PC-3 (cell line): ENCODE results near the gene TCF7. TPM values are rescaled to one million over a fixed set of nuclear protein-coding genes. Genes with fewer than 3 reads are reported as not detected.

Experiments
- ATAC-seq: fragments of 200-7000 bp; cut with Tn5 transposase; 2 replicates; pipeline ENCODE4 v1.9.1; 2020; ENCODE audit warnings: mild to moderate bottlenecking, moderate library complexity
- BruUV-seq: library from RNA; stranded (reverse); fragments of 400-500 nt; replicated peaks from 2 replicates; lab custom pipeline; 2021; lab: Mats Ljungman, UMichigan
- CTCF ChIA-PET: fragments of 300-600 bp; sonication (Branson Sonifier 250); formaldehyde crosslinking; loops from one replicate; lab custom pipeline; 2022; ENCODE audit warnings: antibody characterized with exemption; lab: Charles Lee
- POLR2A ChIA-PET: fragments of 300-600 bp; sonication (Branson Sonifier 250); formaldehyde crosslinking; loops from one replicate; lab custom pipeline; 2022; ENCODE audit warnings: antibody characterized with exemption; ENCODE audit not compliant: unreplicated experiment; lab: Charles Lee
- DNase-seq: peaks from one replicate; pipeline ENCODE4 v3.0.0-alpha.2; 2015
- H2AFZ ChIP-seq: fragments of 300-600 bp; sonication (generic); 2 replicates; pipeline ENCODE4 v1.6.0; 2016; ENCODE audit warnings: antibody characterized with exemption, low read length
- H3F3A ChIP-seq: fragments of 300-600 bp; sonication (generic); one replicate; pipeline ENCODE4 v1.6.0; 2017; ENCODE audit warnings: antibody characterized with exemption, low read length, control low read depth, mild to moderate bottlenecking; ENCODE audit not compliant: unreplicated experiment
- H3K27ac ChIP-seq: fragments of 300-600 bp; sonication (generic); 2 replicates; pipeline ENCODE4 v1.5.1; 2016; ENCODE audit warnings: mild to moderate bottlenecking, low read length
- H3K27me3 ChIP-seq: fragments of 300-600 bp; sonication (generic); 2 replicates; pipeline ENCODE4 v1.6.1; 2016; ENCODE audit warnings: low read length, mixed read lengths
- H3K36me3 ChIP-seq: fragments of 300-600 bp; sonication (generic); 2 replicates; pipeline ENCODE4 v1.6.1; 2016; ENCODE audit warnings: low read depth, mixed run types, low read length, mixed read lengths
- H3K4me1 ChIP-seq: fragments of 300-600 bp; sonication (generic); 2 replicates; pipeline ENCODE4 v1.5.1; 2016; ENCODE audit warnings: low read length; ENCODE audit not compliant: insufficient read depth
- H3K4me2 ChIP-seq: fragments of 300-600 bp; sonication (generic); 2 replicates; pipeline ENCODE4 v1.6.0; 2016; ENCODE audit warnings: low read length
- H3K4me3 ChIP-seq: fragments of 300-600 bp; sonication (generic); 2 replicates; pipeline ENCODE4 v1.5.1; 2016; ENCODE audit warnings: mild to moderate bottlenecking, low read length, mixed read lengths
- H3K79me2 ChIP-seq: fragments of 300-600 bp; sonication (generic); 2 replicates; pipeline ENCODE4 v1.6.1; 2017; ENCODE audit warnings: low read length, mixed read lengths
- H3K9ac ChIP-seq: fragments of 300-600 bp; sonication (generic); 2 replicates; pipeline ENCODE4 v1.6.0; 2016; ENCODE audit warnings: mild to moderate bottlenecking, low read length
- H3K9me2 ChIP-seq: fragments of 300-600 bp; sonication (generic); replicated peaks from 2 replicates; pipeline ENCODE4 v1.6.1; 2016; ENCODE audit warnings: mixed run types, low read length, mixed read lengths
- H3K9me3 ChIP-seq: fragments of 300-600 bp; sonication (generic); 2 replicates; pipeline ENCODE4 v1.6.1; 2016; ENCODE audit warnings: low read length, mixed read lengths
- H4K20me1 ChIP-seq: fragments of 300-600 bp; sonication (generic); 2 replicates; pipeline ENCODE4 v1.6.1; 2016; ENCODE audit warnings: low read length, mixed read lengths
- CTCF ChIP-seq: fragments of 300-600 bp; sonication (generic); conservative IDR thresholded peaks from 2 replicates; pipeline ENCODE4 v1.5.1; 2017; ENCODE audit warnings: antibody characterized with exemption, low read depth, mild to moderate bottlenecking, low read length
- EZH2 ChIP-seq: fragments of 300-600 bp; sonication (generic); IDR thresholded peaks from one replicate; pipeline ENCODE4 v1.6.1; 2017; ENCODE audit warnings: antibody characterized with exemption, mild to moderate bottlenecking, low read length; ENCODE audit not compliant: unreplicated experiment
- EZH2phosphoT487 ChIP-seq: fragments of 300-600 bp; sonication (generic); IDR thresholded peaks from 2 replicates; pipeline ENCODE4 v1.6.1; 2018; ENCODE audit warnings: mild to moderate bottlenecking, antibody characterized with exemption, low read length, borderline replicate concordance
- intact Hi-C: fragments of 100-400 bp; cut with micrococcal nuclease; formaldehyde crosslinking; loops from 2 replicates; pipeline ENCODE4 v1.9.0; 2023
- total RNA-seq: library from RNA; depleted of rRNA; stranded (reverse); fragments of >200 nt; gene quantifications from 2 replicates; pipeline ENCODE4 v1.2.3, GENCODE V29; 2014

The TCF7 gene
- total RNA-seq, 1 experiment from 2014 or later: 3.9 TPM

GRCh38 chr5:134174841-134175839, 60.7 kb downstream of the TCF7 start:
- Histone ChIP-seq H3K9me2 (no peaks in the 10 kb centered on the region), H4K20me1 (peaks cover 46% of the 10 kb centered on the region), H3K27me3 (no peaks in the 10 kb centered on the region), H3K4me2 (peak overlapping the region; percentile 89), H3K27ac (peak overlapping the region; percentile 9), H3K4me3 (peak overlapping the region; percentile 94), H3K36me3 (peaks cover 29% of the 10 kb centered on the region), H3K9me3 (no peaks in the 10 kb centered on the region), H3K9ac (peak overlapping the region; percentile 100), H3F3A (no peaks in the 10 kb centered on the region), H2AFZ (no peak overlapping the region), H3K79me2 (peaks cover 68% of the 10 kb centered on the region), H3K4me1 (peaks cover 16% of the 10 kb centered on the region)
- ATAC-seq (peak; percentile 17; the same call in 1 of the 2 replicates), DNase-seq (peak; percentile 51)
- no TSS peak for BruUV-seq
- POLR2A ChIA-PET: no interaction called here
- intact Hi-C loops: no loop called here
- CTCF ChIA-PET: no interaction called here
- TF ChIP-seq CTCF (no peak), EZH2phosphoT487 (no peak), EZH2 (no peak)

DNA sequence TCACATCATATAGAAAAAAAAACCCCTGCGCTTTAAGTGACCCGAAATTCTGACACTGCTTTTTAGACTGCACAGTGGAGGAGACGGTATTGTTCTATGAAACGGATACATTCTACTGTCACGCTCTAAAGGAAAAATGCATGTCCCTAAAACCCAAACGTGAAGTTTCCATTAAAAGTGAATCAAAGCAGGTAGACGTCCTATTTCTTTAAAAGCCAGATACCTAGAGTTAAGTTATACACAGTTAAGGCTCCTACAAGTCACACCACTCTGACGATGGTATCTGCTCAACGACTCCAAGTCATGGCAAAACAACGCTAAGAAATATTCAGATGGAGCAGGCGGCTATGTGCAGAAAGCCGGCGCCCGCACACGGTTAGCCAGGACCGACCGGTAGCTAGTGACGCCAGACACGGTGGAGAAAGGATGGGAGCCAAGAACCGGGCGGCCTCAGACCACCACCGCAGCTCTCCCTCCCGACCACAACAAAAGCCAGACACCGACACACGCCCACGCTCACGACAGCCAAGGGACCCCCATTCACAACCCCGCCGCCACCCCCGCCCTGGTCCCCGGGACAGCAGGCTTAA, 61.5 kb downstream of the TCF7 start:
- POLR2A ChIA-PET: interaction anchor here (0.5 to 0.6 kb wide), 2 partner anchors 50 to 79 kb away, joined by 3 to 6 read pairs; partner anchors contain the start of gene PPP2CA
- DNase-seq (no peak), ATAC-seq (peak; percentile 2; the same call in 1 of the 2 replicates)
- intact Hi-C loops: loop anchor here (2.0 kb wide), 1 partner anchor 49 kb away; no protein-coding TSS in a partner anchor
- peak overlapping the region; percentile 89 for H3K4me2 ChIP-seq
- H4K20me1 ChIP-seq: peaks cover 40% of the 10 kb centered on the region
- peaks cover 16% of the 10 kb centered on the region for H3K4me1 ChIP-seq
- no peak overlapping the region for H2AFZ ChIP-seq
- peak overlapping the region; percentile 94 for H3K4me3 ChIP-seq
- CTCF ChIA-PET: no interaction called here
- no peaks in the 10 kb centered on the region for H3F3A ChIP-seq
- H3K27ac ChIP-seq: peak overlapping the region; percentile 92
- no peaks in the 10 kb centered on the region for H3K27me3 ChIP-seq
- H3K9me3 ChIP-seq: no peaks in the 10 kb centered on the region
- peak overlapping the region; percentile 100 for H3K9ac ChIP-seq
- TSS peak; percentile 48 for BruUV-seq
- no peak for TF ChIP-seq CTCF
- no peak for TF ChIP-seq EZH2
- no peak for TF ChIP-seq EZH2phosphoT487
- no peaks in the 10 kb centered on the region for H3K9me2 ChIP-seq
- peaks cover 20% of the 10 kb centered on the region; the same call in 1 of the 2 replicates for H3K36me3 ChIP-seq
- H3K79me2 ChIP-seq: peaks cover 60% of the 10 kb centered on the region
